ENCODE data around the gene CEP135. TPM values are rescaled to one million over a fixed set of nuclear protein-coding genes. Genes with fewer than 3 reads are reported as not detected.
"Not testable (repeated sequence)": the region's sequence is repeated elsewhere in the genome, so short reads cannot be mapped to it uniquely, and the experiment has no call there.

CEP135 gene
- polyA plus RNA-seq, 2 donors: 1.5 to 1.9 TPM

- 95 to 98% methylated on average over 3 of the region's 3 CpGs for WGBS, 2 donors
Observed at GRCh38 chr4:55964046-55964445, 15.3 kb downstream of the CEP135 start.

GRCh38 chr4:55965585-55965984 lies 16.8 kb downstream of the CEP135 start:
- Histone ChIP-seq H3K27ac (ENCODE audit: low read depth in 2 of 2, low read length in 1 of 2) (no peak overlapping the region), H3K27me3 (ENCODE audit: control insufficient read depth in 1 of 2, insufficient read depth in 2 of 2, low read length in 2 of 2) (no peaks in the 10 kb centered on the region), H3K4me1 (ENCODE audit: control insufficient read depth in 2 of 2, insufficient read depth in 2 of 2, low read length in 1 of 2) (no peaks in the 10 kb centered on the region), H3K4me3 (ENCODE audit: low read depth in 1 of 2, low read length in 2 of 2) (no peak overlapping the region), H3K36me3 (ENCODE audit: control insufficient read depth in 2 of 2, insufficient read depth in 2 of 2, low read length in 1 of 2) (peaks cover 0 to 2% of the 10 kb centered on the region in 2 donors), H3K9me3 (ENCODE audit: control insufficient read depth in 2 of 2, insufficient read depth in 1 of 2, low read depth in 1 of 2, low read length in 1 of 2) (no peaks in the 10 kb centered on the region)
- 83 to 85% methylated on average over 4 of the region's 4 CpGs for whole genome bisulfite sequencing, 2 donors

More at GRCh38 chr4:55964046-55964445, 15.3 kb downstream of the CEP135 start:
- Histone ChIP-seq H3K36me3 (ENCODE audit: control insufficient read depth in 2 of 2, insufficient read depth in 2 of 2, low read length in 1 of 2) (peaks cover 0 to 2% of the 10 kb centered on the region in 2 donors), H3K4me1 (ENCODE audit: control insufficient read depth in 2 of 2, insufficient read depth in 2 of 2, low read length in 1 of 2) (no peaks in the 10 kb centered on the region), H3K4me3 (ENCODE audit: low read depth in 1 of 2, low read length in 2 of 2) (no peak overlapping the region), H3K9me3 (ENCODE audit: control insufficient read depth in 2 of 2, insufficient read depth in 1 of 2, low read depth in 1 of 2, low read length in 1 of 2) (no peaks in the 10 kb centered on the region), H3K27ac (ENCODE audit: low read depth in 2 of 2, low read length in 1 of 2) (no peak overlapping the region), H3K27me3 (ENCODE audit: control insufficient read depth in 1 of 2, insufficient read depth in 2 of 2, low read length in 2 of 2) (no peaks in the 10 kb centered on the region)

GRCh38 chr4:55966324-55966723 lies 17.6 kb downstream of the CEP135 start:
- 98% methylated on average over 5 of the region's 5 CpGs for WGBS, 2 donors
- H3K4me1 ChIP-seq (ENCODE audit: control insufficient read depth in 2 of 2, insufficient read depth in 2 of 2, low read length in 1 of 2); H3K4me3 ChIP-seq (ENCODE audit: low read depth in 1 of 2, low read length in 2 of 2); H3K27ac ChIP-seq (ENCODE audit: low read depth in 2 of 2, low read length in 1 of 2); H3K36me3 ChIP-seq (ENCODE audit: control insufficient read depth in 2 of 2, insufficient read depth in 2 of 2, low read length in 1 of 2); H3K9me3 ChIP-seq (ENCODE audit: control insufficient read depth in 2 of 2, insufficient read depth in 1 of 2, low read depth in 1 of 2, low read length in 1 of 2); H3K27me3 ChIP-seq (ENCODE audit: control insufficient read depth in 1 of 2, insufficient read depth in 2 of 2, low read length in 2 of 2): not testable (repeated sequence)

GRCh38 chr4:55967376-55967775 lies 18.6 kb downstream of the CEP135 start:
- no peaks in the 10 kb centered on the region for H3K9me3 ChIP-seq (ENCODE audit: control insufficient read depth in 2 of 2, insufficient read depth in 1 of 2, low read depth in 1 of 2, low read length in 1 of 2)
- no peaks in the 10 kb centered on the region for H3K4me1 ChIP-seq (ENCODE audit: control insufficient read depth in 2 of 2, insufficient read depth in 2 of 2, low read length in 1 of 2)
- H3K27ac ChIP-seq (ENCODE audit: low read depth in 2 of 2, low read length in 1 of 2): no peak overlapping the region
- no peaks in the 10 kb centered on the region for H3K27me3 ChIP-seq (ENCODE audit: control insufficient read depth in 1 of 2, insufficient read depth in 2 of 2, low read length in 2 of 2)
- 90 to 93% methylated on average over 1 of the region's 1 CpG for WGBS, 2 donors
- peaks cover 0 to 2% of the 10 kb centered on the region in 2 donors for H3K36me3 ChIP-seq (ENCODE audit: control insufficient read depth in 2 of 2, insufficient read depth in 2 of 2, low read length in 1 of 2)
- no peak overlapping the region for H3K4me3 ChIP-seq (ENCODE audit: low read depth in 1 of 2, low read length in 2 of 2)

- no peaks in the 10 kb centered on the region for H3K9me3 ChIP-seq (ENCODE audit: control insufficient read depth in 2 of 2, insufficient read depth in 1 of 2, low read depth in 1 of 2, low read length in 1 of 2)
- H3K4me3 ChIP-seq (ENCODE audit: low read depth in 1 of 2, low read length in 2 of 2): no peak overlapping the region
- WGBS, 2 donors: 93 to 98% methylated on average over 2 of the region's 2 CpGs
- no peak overlapping the region for H3K27ac ChIP-seq (ENCODE audit: low read depth in 2 of 2, low read length in 1 of 2)
- H3K36me3 ChIP-seq (ENCODE audit: control insufficient read depth in 2 of 2, insufficient read depth in 2 of 2, low read length in 1 of 2): peaks cover 0 to 7% of the 10 kb centered on the region in 2 donors
- H3K4me1 ChIP-seq (ENCODE audit: control insufficient read depth in 2 of 2, insufficient read depth in 2 of 2, low read length in 1 of 2): no peaks in the 10 kb centered on the region
- H3K27me3 ChIP-seq (ENCODE audit: control insufficient read depth in 1 of 2, insufficient read depth in 2 of 2, low read length in 2 of 2): no peaks in the 10 kb centered on the region
Observed at GRCh38 chr4:55973650-55974049, 24.9 kb downstream of the CEP135 start.

- no peaks in the 10 kb centered on the region for H3K27me3 ChIP-seq (ENCODE audit: control insufficient read depth in 1 of 2, insufficient read depth in 2 of 2, low read length in 2 of 2)
- WGBS, 2 donors: 92 to 99% methylated on average over 4 of the region's 4 CpGs
- peaks cover 0 to 7% of the 10 kb centered on the region in 2 donors for H3K36me3 ChIP-seq (ENCODE audit: control insufficient read depth in 2 of 2, insufficient read depth in 2 of 2, low read length in 1 of 2)
- H3K4me3 ChIP-seq (ENCODE audit: low read depth in 1 of 2, low read length in 2 of 2): no peak overlapping the region
- no peaks in the 10 kb centered on the region for H3K9me3 ChIP-seq (ENCODE audit: control insufficient read depth in 2 of 2, insufficient read depth in 1 of 2, low read depth in 1 of 2, low read length in 1 of 2)
- H3K4me1 ChIP-seq (ENCODE audit: control insufficient read depth in 2 of 2, insufficient read depth in 2 of 2, low read length in 1 of 2): no peaks in the 10 kb centered on the region
- no peak overlapping the region for H3K27ac ChIP-seq (ENCODE audit: low read depth in 2 of 2, low read length in 1 of 2)
Observed at GRCh38 chr4:55977811-55978210, 29.1 kb downstream of the CEP135 start.

- Histone ChIP-seq H3K4me1 (ENCODE audit: control insufficient read depth in 2 of 2, insufficient read depth in 2 of 2, low read length in 1 of 2) (no peaks in the 10 kb centered on the region), H3K4me3 (ENCODE audit: low read depth in 1 of 2, low read length in 2 of 2) (no peak overlapping the region), H3K36me3 (ENCODE audit: control insufficient read depth in 2 of 2, insufficient read depth in 2 of 2, low read length in 1 of 2) (peaks cover 0 to 2% of the 10 kb centered on the region in 2 donors), H3K27ac (ENCODE audit: low read depth in 2 of 2, low read length in 1 of 2) (no peak overlapping the region), H3K9me3 (ENCODE audit: control insufficient read depth in 2 of 2, insufficient read depth in 1 of 2, low read depth in 1 of 2, low read length in 1 of 2) (no peaks in the 10 kb centered on the region), H3K27me3 (ENCODE audit: control insufficient read depth in 1 of 2, insufficient read depth in 2 of 2, low read length in 2 of 2) (no peaks in the 10 kb centered on the region)
- 87 to 89% methylated on average over 3 of the region's 3 CpGs for WGBS, 2 donors
Observed at GRCh38 chr4:55979562-55979961, 30.8 kb downstream of the CEP135 start.

- H3K9me3 ChIP-seq (ENCODE audit: control insufficient read depth in 2 of 2, insufficient read depth in 1 of 2, low read depth in 1 of 2, low read length in 1 of 2): no peaks in the 10 kb centered on the region
- H3K4me3 ChIP-seq (ENCODE audit: low read depth in 1 of 2, low read length in 2 of 2): no peak overlapping the region
- H3K27ac ChIP-seq (ENCODE audit: low read depth in 2 of 2, low read length in 1 of 2): no peak overlapping the region
- 86 to 87% methylated on average over 3 of the region's 3 CpGs for WGBS, 2 donors
- H3K4me1 ChIP-seq (ENCODE audit: control insufficient read depth in 2 of 2, insufficient read depth in 2 of 2, low read length in 1 of 2): no peaks in the 10 kb centered on the region
- no peaks in the 10 kb centered on the region for H3K27me3 ChIP-seq (ENCODE audit: control insufficient read depth in 1 of 2, insufficient read depth in 2 of 2, low read length in 2 of 2)
- no peaks in the 10 kb centered on the region for H3K36me3 ChIP-seq (ENCODE audit: control insufficient read depth in 2 of 2, insufficient read depth in 2 of 2, low read length in 1 of 2)
Observed at GRCh38 chr4:55980725-55981124, 32.0 kb downstream of the CEP135 start.

GRCh38 chr4:55982976-55983375 lies 34.2 kb downstream of the CEP135 start:
- Histone ChIP-seq H3K27ac (ENCODE audit: low read depth in 2 of 2, low read length in 1 of 2) (no peak overlapping the region), H3K27me3 (ENCODE audit: control insufficient read depth in 1 of 2, insufficient read depth in 2 of 2, low read length in 2 of 2) (no peaks in the 10 kb centered on the region), H3K4me1 (ENCODE audit: control insufficient read depth in 2 of 2, insufficient read depth in 2 of 2, low read length in 1 of 2) (no peaks in the 10 kb centered on the region), H3K4me3 (ENCODE audit: low read depth in 1 of 2, low read length in 2 of 2) (no peak overlapping the region), H3K36me3 (ENCODE audit: control insufficient read depth in 2 of 2, insufficient read depth in 2 of 2, low read length in 1 of 2) (no peaks in the 10 kb centered on the region), H3K9me3 (ENCODE audit: control insufficient read depth in 2 of 2, insufficient read depth in 1 of 2, low read depth in 1 of 2, low read length in 1 of 2) (no peaks in the 10 kb centered on the region)

GRCh38 chr4:55989766-55990165 lies 41.0 kb downstream of the CEP135 start:
- Histone ChIP-seq H3K4me3 (ENCODE audit: low read depth in 1 of 2, low read length in 2 of 2) (no peak overlapping the region), H3K27me3 (ENCODE audit: control insufficient read depth in 1 of 2, insufficient read depth in 2 of 2, low read length in 2 of 2) (no peaks in the 10 kb centered on the region), H3K27ac (ENCODE audit: low read depth in 2 of 2, low read length in 1 of 2) (no peak overlapping the region), H3K9me3 (ENCODE audit: control insufficient read depth in 2 of 2, insufficient read depth in 1 of 2, low read depth in 1 of 2, low read length in 1 of 2) (no peaks in the 10 kb centered on the region), H3K36me3 (ENCODE audit: control insufficient read depth in 2 of 2, insufficient read depth in 2 of 2, low read length in 1 of 2) (no peaks in the 10 kb centered on the region), H3K4me1 (ENCODE audit: control insufficient read depth in 2 of 2, insufficient read depth in 2 of 2, low read length in 1 of 2) (no peaks in the 10 kb centered on the region)

Measured in esophagus (tissue), 2 donors.